Activated CD4-positive, alpha-beta T cell treated with anti-CD3 and anti-CD28 coated beads for 1 hour (primary cell): ENCODE data around the gene ACSM6.
"Not testable (repeated sequence)": the region's sequence is repeated elsewhere in the genome, so short reads cannot be mapped to it uniquely, and the experiment has no call there.

Experiments used
- DNase-seq: peaks from one replicate; pipeline ENCODE4 v3.0.0-alpha.2; 2020

ACSM6 gene

DNA sequence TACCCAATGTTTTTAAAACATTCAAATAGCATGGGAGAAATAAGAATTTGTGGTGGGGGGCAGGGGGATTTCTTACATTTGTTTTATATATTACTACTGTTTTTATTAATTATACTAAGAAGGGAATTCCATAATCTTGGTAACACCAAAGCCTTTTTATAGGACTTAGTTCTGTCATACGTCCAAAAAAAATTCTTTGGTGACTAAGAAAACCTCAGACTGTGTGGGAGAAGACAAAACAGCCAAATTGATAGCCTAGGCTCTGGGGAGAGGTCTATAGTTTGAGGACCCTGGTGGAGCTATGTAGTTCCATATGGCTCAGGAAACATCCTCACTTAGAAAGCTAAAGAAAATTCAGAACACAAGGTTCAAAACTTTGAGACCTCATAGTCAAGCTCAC is 23.4 kb downstream of the ACSM6 start:
- no peak for DNase-seq

GRCh38 chr10:95220539-95220938 is 26.5 kb downstream of the ACSM6 start:
- DNase-seq: no peak

- DNase-seq: no peak
Measured at GRCh38 chr10:95221124-95221523, 27.1 kb downstream of the ACSM6 start.

- no peak for DNase-seq
Measured at GRCh38 chr10:95225136-95225535, 31.1 kb downstream of the ACSM6 start.

- DNase-seq: not testable (repeated sequence)
Measured at GRCh38 chr10:95228934-95229723, 35.1 kb downstream of the ACSM6 start.

GRCh38 chr10:95229724-95230627 is 35.9 kb downstream of the ACSM6 start:
- DNase-seq: no peak

DNA sequence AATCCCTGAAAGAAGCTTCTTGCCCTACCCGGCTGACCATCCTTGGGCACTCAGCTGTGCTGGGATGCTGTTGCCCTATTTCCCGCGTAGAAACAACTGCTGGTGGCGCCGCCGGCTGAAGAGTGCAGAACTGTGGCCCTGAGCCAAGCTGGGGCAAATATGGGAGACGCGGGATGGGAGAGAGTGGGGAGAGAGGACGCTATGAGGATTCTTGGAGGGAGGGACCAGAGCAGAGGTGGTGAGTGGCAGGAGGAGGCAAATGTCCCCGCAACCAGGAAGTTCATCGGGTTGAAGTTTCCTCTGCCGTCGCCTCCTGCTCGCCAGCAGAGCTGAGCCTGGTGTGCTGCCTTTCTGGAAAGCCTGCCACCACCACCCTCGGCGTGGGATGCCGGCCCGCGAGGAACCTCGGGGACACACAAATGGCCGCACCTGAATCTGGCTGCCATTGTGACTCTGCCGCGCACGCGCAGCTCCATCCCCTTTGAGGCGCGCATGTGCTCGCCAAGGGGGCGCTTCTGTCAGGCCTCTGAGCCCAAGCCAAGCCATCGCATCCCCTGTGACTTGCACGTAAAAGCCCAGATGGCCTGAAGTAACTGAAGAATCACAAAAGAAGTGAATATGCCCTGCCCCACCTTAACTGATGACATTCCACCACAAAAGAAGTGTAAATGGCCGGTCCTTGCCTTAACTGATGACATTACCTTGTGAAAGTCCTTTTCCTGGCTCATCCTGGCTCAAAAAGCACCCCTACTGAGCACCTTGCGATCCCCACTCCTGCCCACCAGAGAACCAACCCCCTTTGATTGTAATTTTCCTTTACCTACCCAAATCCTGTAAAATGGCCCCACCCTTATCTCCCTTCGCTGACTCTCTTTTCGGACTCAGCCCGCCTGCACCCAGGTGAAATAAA is 36.9 kb downstream of the ACSM6 start:
- DNase-seq: peak; percentile 11

DNA sequence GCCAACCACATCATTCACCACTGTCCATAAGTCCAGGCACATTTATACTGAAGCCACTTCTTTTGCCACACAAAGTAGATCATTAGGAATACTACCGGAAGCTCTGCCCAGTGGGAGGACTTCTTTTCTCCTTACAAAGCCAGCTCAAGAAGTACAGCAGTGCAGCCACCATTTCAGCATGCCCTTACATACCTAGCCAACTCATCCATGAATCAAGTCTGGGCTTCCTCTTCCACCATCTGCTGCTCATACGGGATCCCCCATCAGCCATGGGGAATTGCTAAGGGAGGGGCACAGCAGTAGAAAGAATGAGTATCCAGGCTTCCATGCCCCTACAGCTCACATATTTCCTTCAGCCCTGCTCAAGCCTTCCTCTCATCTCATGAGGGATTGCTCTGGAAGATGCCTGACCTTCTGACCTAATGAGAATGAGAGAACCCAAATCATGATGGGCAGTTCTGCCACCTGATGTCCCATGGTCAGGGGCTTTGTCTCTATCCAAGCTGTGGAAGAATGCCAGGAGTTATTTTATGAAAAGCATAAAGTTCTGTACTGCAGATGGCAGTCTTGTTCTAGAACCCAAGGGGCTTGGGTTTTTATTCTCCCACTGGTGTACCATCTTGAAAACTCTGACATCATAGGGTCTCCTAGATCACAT is 39.5 kb downstream of the ACSM6 start:
- no peak for DNase-seq

DNA sequence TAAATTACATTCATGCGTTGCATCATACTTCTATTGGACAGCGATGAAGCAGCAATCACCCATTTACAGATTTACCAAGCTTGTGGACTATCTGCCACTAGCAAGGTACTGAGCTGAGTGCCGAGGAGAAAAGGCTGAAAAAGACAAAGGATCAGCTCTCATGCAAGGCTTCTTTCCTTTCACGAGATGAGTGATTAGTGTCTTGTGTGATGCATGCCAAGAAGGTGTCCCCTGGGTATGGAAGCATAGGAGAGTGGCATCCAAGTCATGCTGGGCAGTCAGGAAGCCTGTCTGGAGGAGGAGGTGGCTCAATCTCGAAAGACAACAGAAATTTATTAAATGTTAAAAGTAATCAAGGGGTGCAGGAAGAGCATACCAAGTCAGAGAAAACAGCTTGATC is 40.9 kb downstream of the ACSM6 start:
- no peak for DNase-seq

DNA sequence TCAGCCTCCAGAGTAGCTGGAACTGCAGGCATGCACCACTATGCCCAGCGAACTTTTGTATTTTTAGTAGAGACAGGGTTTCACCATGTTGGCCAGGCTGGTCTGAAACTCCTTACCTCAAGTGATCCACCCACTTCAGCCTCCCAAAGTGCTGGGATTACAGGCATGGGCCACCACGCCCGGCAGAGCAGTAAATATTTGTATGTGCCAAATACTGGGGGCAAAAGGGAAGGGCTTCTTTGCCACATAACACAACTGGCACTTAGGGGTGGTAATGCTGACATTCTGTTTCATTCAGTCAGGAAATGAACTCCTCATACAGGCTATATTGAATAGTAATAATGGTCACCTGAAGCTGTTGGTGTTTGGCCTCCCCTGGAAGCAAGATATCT is 41.6 kb downstream of the ACSM6 start:
- DNase-seq: no peak

DNA sequence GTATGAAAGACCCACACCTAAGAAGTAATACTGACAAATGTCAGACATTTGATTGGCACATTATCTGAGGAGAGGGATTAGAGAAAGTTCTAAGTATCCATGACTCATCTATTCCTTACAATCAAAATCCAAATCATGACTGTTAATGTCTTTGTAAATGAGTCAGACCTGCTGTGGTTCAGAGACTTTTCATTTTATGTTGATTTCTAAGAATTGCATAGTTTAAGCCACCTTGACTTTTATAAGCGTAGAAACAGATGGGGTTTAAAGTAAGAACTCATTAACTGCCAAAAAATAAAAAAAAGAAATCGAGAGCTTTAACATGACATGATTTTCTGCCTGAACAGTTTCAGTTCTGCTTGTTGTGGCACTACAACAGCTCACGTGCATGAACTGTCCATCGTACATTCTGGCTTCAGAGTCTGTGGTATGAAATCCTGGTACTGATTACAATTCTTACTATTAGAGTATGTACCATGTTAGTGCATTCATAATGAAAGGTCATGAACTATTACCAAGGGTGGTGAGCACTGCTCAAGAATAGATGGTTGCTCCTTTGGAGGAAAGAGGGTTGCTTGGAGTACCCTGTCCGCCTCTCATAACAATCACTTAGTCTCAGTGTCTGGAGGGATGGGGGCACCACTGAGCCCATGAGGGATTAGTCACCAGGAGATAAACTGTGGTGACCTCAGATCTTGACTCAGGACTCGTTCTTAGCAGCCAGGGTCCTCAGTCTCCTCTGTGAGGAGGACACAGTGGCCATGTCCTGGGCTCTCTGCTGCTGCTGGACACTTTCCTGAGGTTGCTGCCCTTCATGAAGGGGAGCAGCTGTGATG is 42.2 kb downstream of the ACSM6 start:
- DNase-seq: no peak

DNA sequence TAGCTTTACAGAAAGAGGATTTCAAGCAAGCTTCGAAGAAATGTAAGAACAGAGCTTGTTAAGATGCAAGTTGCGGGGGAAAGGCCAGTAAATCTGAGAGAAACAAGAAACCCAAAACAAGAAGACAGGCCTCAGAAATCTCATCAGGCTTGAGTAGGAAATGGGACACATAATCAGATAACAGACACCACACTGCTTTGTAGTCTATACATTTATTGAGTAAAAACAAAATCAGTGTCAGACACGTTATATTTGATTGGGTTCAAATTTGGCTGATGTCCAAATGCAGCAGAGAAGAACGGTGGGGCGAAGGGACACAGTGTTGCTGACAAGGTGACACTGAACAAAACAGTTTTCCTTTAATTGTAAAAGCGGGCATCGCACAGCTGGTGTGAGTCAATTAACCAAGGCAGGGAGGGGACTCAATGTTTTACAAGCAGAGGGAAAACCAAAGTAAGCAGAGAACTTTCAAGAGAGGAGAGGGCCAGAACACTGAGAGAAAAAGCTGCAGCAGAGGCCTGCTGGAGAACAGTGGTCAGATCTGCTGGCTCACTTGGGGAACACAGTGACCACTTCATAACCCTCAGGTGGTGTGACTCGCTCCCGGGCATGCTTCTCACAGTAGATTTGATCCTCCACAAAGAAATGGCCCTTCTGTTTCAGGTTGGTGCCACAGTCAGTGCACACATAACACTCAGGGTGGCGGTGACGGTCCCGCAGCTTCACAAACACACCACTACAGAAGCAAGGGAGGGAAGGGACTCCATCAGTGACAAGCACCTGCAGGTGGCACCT is 43.5 kb downstream of the ACSM6 start:
- no peak for DNase-seq

- not testable (repeated sequence) for DNase-seq
Measured at GRCh38 chr10:95240096-95240495, 46.1 kb downstream of the ACSM6 start.

DNA sequence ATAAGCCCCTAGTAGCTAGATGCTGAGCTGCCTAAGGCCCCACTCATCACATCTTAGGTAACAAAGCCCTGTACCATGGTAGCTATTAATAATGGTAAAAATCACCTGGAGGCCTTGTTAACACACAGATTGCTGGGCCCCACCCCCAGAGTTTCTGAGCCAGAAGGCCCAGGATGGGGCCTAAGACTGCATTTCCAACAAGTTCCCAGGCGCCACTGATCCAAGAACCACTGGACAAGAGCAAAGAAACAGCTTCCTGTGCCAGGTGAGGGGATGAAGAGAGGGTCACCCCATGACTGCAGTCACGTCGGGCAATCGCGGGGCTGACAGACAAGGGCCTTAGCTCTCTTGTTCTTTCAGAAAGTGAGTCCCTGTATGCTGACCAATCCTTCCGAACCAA is 46.8 kb downstream of the ACSM6 start:
- DNase-seq: no peak

DNA sequence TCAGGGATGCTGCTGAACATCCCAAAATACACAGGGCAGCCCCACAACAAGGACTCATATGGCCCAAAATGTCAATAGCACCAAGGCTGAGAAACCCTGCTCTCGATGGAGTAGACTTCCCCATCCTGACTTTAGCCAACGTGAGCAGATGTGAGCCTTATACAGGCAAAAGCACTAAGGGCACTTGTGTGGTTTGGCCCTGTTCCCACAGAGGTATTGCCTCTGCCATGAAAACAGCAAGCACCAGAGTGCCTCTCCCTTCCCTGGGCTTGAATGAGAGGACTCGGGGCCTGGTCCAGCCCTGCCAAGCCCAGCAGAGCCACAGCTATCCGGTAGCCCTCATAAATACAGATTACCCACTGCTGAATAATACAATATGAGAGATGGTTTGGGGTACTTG is 47.5 kb downstream of the ACSM6 start:
- no peak for DNase-seq

GRCh38 chr10:95242581-95243317 is 48.7 kb downstream of the ACSM6 start:
- no peak for DNase-seq

DNA sequence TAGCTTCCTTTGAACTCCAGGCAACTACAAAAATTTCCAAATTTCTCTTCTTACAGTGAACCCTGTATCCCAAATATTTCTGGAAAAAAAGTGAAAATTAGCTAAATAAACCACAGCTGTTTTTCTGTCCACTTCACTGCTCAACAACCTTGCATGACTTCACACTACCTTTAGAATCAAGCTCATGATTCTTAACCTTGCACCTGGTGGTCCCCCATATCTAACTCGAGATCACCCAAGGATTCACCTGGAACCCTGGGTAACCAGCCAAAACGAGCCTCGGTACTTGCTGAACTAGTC is 49.2 kb downstream of the ACSM6 start:
- no peak for DNase-seq

- no peak for DNase-seq
Measured at GRCh38 chr10:95244152-95244551, 50.1 kb downstream of the ACSM6 start.

DNA sequence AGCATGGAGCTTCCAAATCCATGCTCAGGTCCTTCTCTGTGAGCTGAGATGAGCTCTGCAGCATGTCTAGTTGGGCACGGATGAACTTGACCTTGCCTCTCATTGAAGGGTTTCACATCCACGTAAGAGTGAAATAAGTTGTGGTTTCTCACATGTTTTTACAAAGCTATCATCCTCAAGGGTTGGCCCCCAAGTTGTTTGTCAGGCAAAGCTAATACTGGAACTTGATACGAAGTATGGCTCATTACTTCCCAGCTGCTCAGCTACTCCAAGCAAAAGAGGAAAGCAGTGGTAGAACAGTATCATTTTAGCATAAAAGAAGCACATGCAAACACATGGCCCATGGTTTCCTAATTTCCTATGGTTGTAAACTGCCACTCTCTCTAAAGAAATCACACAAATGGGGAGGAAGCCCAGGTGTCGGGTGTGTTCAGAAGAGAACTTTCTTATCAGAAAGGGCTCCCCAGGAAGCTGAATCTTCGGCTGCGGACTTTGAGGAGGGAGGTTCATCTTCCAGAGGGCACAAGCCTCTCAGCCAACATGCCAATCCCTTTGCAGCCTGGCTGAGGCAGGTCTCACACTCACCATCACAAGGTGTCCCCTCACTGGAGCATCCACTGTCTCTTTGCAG is 51.5 kb downstream of the ACSM6 start:
- no peak for DNase-seq
